PC-3 (cell line): ENCODE data around the gene TGM3. TPM values are rescaled to one million over a fixed set of nuclear protein-coding genes. Genes with fewer than 3 reads are reported as not detected.

Experiments
- ATAC-seq: fragments of 200-7000 bp; cut with Tn5 transposase; 2 replicates; pipeline ENCODE4 v1.9.1; 2020; ENCODE audit warnings: mild to moderate bottlenecking, moderate library complexity
- BruUV-seq: library from RNA; stranded (reverse); fragments of 400-500 nt; replicated peaks from 2 replicates; lab custom pipeline; 2021; lab: Mats Ljungman, UMichigan
- CTCF ChIA-PET: fragments of 300-600 bp; sonication (Branson Sonifier 250); formaldehyde crosslinking; loops from one replicate; lab custom pipeline; 2022; ENCODE audit warnings: antibody characterized with exemption; lab: Charles Lee
- POLR2A ChIA-PET: fragments of 300-600 bp; sonication (Branson Sonifier 250); formaldehyde crosslinking; loops from one replicate; lab custom pipeline; 2022; ENCODE audit warnings: antibody characterized with exemption; ENCODE audit not compliant: unreplicated experiment; lab: Charles Lee
- DNase-seq: peaks from one replicate; pipeline ENCODE4 v3.0.0-alpha.2; 2015
- H2AFZ ChIP-seq: fragments of 300-600 bp; sonication (generic); 2 replicates; pipeline ENCODE4 v1.6.0; 2016; ENCODE audit warnings: antibody characterized with exemption, low read length
- H3F3A ChIP-seq: fragments of 300-600 bp; sonication (generic); one replicate; pipeline ENCODE4 v1.6.0; 2017; ENCODE audit warnings: antibody characterized with exemption, low read length, control low read depth, mild to moderate bottlenecking; ENCODE audit not compliant: unreplicated experiment
- H3K27ac ChIP-seq: fragments of 300-600 bp; sonication (generic); 2 replicates; pipeline ENCODE4 v1.5.1; 2016; ENCODE audit warnings: mild to moderate bottlenecking, low read length
- H3K27me3 ChIP-seq: fragments of 300-600 bp; sonication (generic); 2 replicates; pipeline ENCODE4 v1.6.1; 2016; ENCODE audit warnings: low read length, mixed read lengths
- H3K36me3 ChIP-seq: fragments of 300-600 bp; sonication (generic); 2 replicates; pipeline ENCODE4 v1.6.1; 2016; ENCODE audit warnings: low read depth, mixed run types, low read length, mixed read lengths
- H3K4me1 ChIP-seq: fragments of 300-600 bp; sonication (generic); 2 replicates; pipeline ENCODE4 v1.5.1; 2016; ENCODE audit warnings: low read length; ENCODE audit not compliant: insufficient read depth
- H3K4me2 ChIP-seq: fragments of 300-600 bp; sonication (generic); 2 replicates; pipeline ENCODE4 v1.6.0; 2016; ENCODE audit warnings: low read length
- H3K4me3 ChIP-seq: fragments of 300-600 bp; sonication (generic); 2 replicates; pipeline ENCODE4 v1.5.1; 2016; ENCODE audit warnings: mild to moderate bottlenecking, low read length, mixed read lengths
- H3K79me2 ChIP-seq: fragments of 300-600 bp; sonication (generic); 2 replicates; pipeline ENCODE4 v1.6.1; 2017; ENCODE audit warnings: low read length, mixed read lengths
- H3K9ac ChIP-seq: fragments of 300-600 bp; sonication (generic); 2 replicates; pipeline ENCODE4 v1.6.0; 2016; ENCODE audit warnings: mild to moderate bottlenecking, low read length
- H3K9me2 ChIP-seq: fragments of 300-600 bp; sonication (generic); replicated peaks from 2 replicates; pipeline ENCODE4 v1.6.1; 2016; ENCODE audit warnings: mixed run types, low read length, mixed read lengths
- H3K9me3 ChIP-seq: fragments of 300-600 bp; sonication (generic); 2 replicates; pipeline ENCODE4 v1.6.1; 2016; ENCODE audit warnings: low read length, mixed read lengths
- H4K20me1 ChIP-seq: fragments of 300-600 bp; sonication (generic); 2 replicates; pipeline ENCODE4 v1.6.1; 2016; ENCODE audit warnings: low read length, mixed read lengths
- EZH2 ChIP-seq: fragments of 300-600 bp; sonication (generic); IDR thresholded peaks from one replicate; pipeline ENCODE4 v1.6.1; 2017; ENCODE audit warnings: antibody characterized with exemption, mild to moderate bottlenecking, low read length; ENCODE audit not compliant: unreplicated experiment
- EZH2phosphoT487 ChIP-seq: fragments of 300-600 bp; sonication (generic); IDR thresholded peaks from 2 replicates; pipeline ENCODE4 v1.6.1; 2018; ENCODE audit warnings: mild to moderate bottlenecking, antibody characterized with exemption, low read length, borderline replicate concordance
- intact Hi-C: fragments of 100-400 bp; cut with micrococcal nuclease; formaldehyde crosslinking; loops from 2 replicates; pipeline ENCODE4 v1.9.0; 2023
- total RNA-seq: library from RNA; depleted of rRNA; stranded (reverse); fragments of >200 nt; gene quantifications from 2 replicates; pipeline ENCODE4 v1.2.3, GENCODE V29; 2014
- TF ChIP-seq, protein P1 (sequence below): fragments of 300-600 bp; sonication (generic); conservative IDR thresholded peaks from 2 replicates; pipeline ENCODE4 v1.5.1; 2017; ENCODE audit warnings: antibody characterized with exemption, low read depth, mild to moderate bottlenecking, low read length

The TGM3 gene
- total RNA-seq, 1 experiment from 2014 or later, result not detected

DNA sequence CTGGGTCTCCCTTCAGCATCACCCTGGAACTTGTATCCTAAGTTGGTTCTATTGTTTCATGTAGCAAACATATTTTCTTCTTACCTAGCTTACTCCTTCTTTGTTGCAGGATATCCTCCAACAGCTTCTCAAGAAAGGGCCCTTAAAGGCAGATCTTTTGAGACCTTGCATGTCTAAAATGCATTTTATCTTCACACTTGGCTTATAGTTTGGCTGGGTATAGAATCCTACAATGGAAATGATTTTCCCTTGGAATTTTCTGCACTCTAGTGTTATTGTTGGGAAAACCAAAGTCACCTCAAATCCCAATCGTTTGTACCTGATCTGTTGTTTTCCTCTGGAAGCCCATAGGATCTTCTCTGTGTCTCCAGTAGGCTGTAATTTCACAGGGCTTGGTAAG is 72.8 kb downstream of the TGM3 start:
- Histone ChIP-seq H3K9ac (no peak overlapping the region), H3F3A (no peaks in the 10 kb centered on the region), H3K79me2 (no peaks in the 10 kb centered on the region), H2AFZ (no peak overlapping the region), H3K27ac (no peak overlapping the region), H3K4me1 (peaks cover 8% of the 10 kb centered on the region), H3K4me3 (no peak overlapping the region), H3K27me3 (peaks cover 62% of the 10 kb centered on the region), H3K4me2 (no peak overlapping the region), H3K9me3 (0 out of 2 replicates have a peak, but pooled peaks cover 3% of the 10 kb centered on the region), H4K20me1 (no peaks in the 10 kb centered on the region), H3K9me2 (no peaks in the 10 kb centered on the region), H3K36me3 (no peaks in the 10 kb centered on the region)
- no peak for ATAC-seq
- ChIA-PET CTCF (interaction anchor here (0.6 kb wide), 1 partner anchor 30 kb away, joined by 7 read pairs; no protein-coding TSS in a partner anchor), POLR2A (no interaction called here)
- TF ChIP-seq EZH2, result no peak
- TF ChIP-seq, protein P1, sequence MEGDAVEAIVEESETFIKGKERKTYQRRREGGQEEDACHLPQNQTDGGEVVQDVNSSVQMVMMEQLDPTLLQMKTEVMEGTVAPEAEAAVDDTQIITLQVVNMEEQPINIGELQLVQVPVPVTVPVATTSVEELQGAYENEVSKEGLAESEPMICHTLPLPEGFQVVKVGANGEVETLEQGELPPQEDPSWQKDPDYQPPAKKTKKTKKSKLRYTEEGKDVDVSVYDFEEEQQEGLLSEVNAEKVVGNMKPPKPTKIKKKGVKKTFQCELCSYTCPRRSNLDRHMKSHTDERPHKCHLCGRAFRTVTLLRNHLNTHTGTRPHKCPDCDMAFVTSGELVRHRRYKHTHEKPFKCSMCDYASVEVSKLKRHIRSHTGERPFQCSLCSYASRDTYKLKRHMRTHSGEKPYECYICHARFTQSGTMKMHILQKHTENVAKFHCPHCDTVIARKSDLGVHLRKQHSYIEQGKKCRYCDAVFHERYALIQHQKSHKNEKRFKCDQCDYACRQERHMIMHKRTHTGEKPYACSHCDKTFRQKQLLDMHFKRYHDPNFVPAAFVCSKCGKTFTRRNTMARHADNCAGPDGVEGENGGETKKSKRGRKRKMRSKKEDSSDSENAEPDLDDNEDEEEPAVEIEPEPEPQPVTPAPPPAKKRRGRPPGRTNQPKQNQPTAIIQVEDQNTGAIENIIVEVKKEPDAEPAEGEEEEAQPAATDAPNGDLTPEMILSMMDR, result no peak
- no peak for TF ChIP-seq EZH2phosphoT487
- BruUV-seq, result no TSS peak
- intact Hi-C loops, result no loop called here
- DNase-seq, result no peak

DNA sequence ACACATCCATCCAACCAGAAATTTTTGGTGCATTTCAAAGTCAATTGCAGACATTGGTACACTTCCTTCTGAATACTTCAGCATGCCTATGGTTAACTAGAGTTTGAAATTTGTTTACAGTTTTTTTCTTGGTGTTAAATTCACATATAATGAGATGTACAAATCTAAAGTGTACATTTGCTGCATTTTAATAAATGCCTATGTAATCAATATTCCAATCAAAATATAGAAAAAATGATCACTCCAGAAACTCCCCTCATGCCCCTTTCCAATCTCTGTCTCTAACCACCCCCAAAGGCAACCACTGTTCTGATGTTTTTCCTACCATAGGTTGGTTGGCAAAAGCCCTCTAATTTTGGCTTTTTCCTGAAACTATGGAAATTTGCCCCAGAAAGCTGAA is 77.3 kb downstream of the TGM3 start:
- Histone ChIP-seq H3K4me2 (no peak overlapping the region), H3K9me3 (0 out of 2 replicates have a peak, but pooled peaks cover 3% of the 10 kb centered on the region), H3K36me3 (no peaks in the 10 kb centered on the region), H3K79me2 (no peaks in the 10 kb centered on the region), H3K27ac (no peak overlapping the region), H3K4me3 (no peak overlapping the region), H3K9ac (no peak overlapping the region), H4K20me1 (no peaks in the 10 kb centered on the region), H3F3A (no peaks in the 10 kb centered on the region), H3K4me1 (no peaks in the 10 kb centered on the region), H3K9me2 (no peaks in the 10 kb centered on the region), H2AFZ (no peak overlapping the region), H3K27me3 (peaks cover 72% of the 10 kb centered on the region)
- TF ChIP-seq EZH2phosphoT487 (no peak), EZH2 (no peak)
- TF ChIP-seq, protein P1, result no peak
- no peak for ATAC-seq
- ChIA-PET CTCF (no interaction called here), POLR2A (no interaction called here)
- intact Hi-C loops, result no loop called here
- no peak for DNase-seq
- BruUV-seq, result no TSS peak

DNA sequence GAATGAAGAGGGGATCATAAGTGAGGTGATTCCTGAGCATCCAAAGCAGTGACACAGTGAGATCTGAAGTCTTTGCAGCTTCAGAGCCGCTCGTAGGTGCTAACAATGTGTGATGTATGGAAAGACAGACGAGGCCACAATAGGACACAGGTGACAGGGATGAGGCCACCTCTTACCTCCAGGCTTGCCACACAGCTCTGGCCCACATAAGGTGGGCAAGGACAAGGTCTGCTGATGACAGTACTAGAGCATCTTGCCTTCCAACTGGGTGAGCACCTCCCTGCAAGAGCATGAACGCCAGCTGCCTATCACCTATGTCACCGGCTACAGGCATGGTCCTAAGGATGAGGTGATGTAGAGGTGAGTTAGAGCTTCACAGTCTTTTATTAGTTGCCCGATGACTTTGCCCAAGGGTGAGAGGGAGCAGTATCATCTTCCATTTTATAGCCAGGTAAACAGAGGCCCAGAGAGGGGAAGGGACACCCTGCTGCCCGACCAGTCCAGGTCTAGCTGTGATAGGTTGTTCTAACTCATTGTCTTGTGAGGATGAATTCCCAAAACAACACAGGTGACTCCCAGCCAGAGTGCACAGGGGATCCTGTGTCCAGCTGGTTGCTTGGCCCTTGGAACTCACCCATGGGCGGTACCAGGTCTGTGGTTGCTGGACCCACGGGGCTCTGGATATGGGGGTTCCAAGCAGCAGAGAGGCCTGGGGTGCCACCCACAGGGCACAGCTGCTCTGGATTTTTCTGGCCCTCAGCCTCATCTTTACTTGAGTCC is 78.7 kb downstream of the TGM3 start:
- Histone ChIP-seq H3K9me3 (no peaks in the 10 kb centered on the region), H3K9me2 (no peaks in the 10 kb centered on the region), H2AFZ (no peak overlapping the region), H3K36me3 (no peaks in the 10 kb centered on the region), H3K27ac (no peak overlapping the region), H3K4me2 (no peak overlapping the region), H3K4me1 (no peaks in the 10 kb centered on the region), H4K20me1 (no peaks in the 10 kb centered on the region), H3F3A (no peaks in the 10 kb centered on the region), H3K9ac (no peak overlapping the region), H3K4me3 (no peak overlapping the region), H3K79me2 (no peaks in the 10 kb centered on the region), H3K27me3 (peaks cover 74% of the 10 kb centered on the region)
- POLR2A ChIA-PET, result interaction anchor here (0.6 kb wide), 1 partner anchor 213 kb away, joined by 3 read pairs; no protein-coding TSS in a partner anchor
- CTCF ChIA-PET, result no interaction called here
- intact Hi-C loops, result no loop called here
- no peak for DNase-seq
- no TSS peak for BruUV-seq
- ATAC-seq, result no peak
- TF ChIP-seq, protein P1, result no peak
- TF ChIP-seq EZH2 (no peak), EZH2phosphoT487 (no peak)
